ENCODE results near the gene CRLF1. TPM values are rescaled to one million over a fixed set of nuclear protein-coding genes. Genes with fewer than 3 reads are reported as not detected.

Gene CRLF1
- polyA plus RNA-seq, 2 of the 4 experiments (the other 2 are of a cell fraction): 0.37 to 2.5 TPM

DNA sequence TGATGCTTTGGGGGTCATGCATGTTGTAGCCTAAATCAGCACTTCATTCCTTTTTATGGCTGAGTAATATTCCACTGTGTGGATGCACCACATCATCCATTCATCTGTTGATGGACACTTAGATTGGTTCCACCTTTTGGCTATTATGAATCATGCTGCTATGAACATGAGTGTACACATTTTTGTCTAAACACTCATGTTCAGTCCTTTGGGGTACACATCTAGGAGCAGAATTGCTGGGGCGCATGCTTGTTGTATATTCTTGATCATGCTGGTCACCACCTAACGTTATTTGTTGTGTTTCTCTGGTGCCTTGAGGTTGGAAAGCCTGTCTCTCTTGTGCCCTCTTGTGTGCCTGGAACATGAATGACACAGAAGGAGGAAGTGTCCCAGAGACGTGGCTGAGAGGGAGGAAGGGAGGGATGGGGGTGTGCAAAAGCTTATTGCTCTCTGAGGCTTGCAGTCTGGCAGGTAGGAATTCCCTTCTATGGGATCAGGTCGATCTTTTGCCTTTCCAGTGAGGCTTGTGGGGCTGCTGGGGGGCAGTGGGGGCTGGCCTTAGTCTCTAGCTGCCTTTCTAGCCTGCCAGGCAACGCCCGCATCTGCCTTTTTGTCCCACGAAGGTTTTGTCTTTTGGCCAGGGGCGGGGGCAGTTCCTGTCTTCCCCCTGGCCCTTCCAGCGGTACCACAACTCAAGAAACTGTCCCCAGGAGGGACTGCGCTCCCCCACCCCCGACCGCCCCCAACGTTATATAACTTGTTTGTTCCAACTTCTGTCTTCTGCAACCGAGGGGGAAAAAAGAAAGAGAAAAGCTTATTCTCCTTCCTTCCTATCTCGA lies 37.8 kb upstream of the CRLF1 start:
- POLR2A ChIA-PET: no interaction called here
- no peak for ATAC-seq
- H3K4me2 ChIP-seq: no peak overlapping the region

DNA sequence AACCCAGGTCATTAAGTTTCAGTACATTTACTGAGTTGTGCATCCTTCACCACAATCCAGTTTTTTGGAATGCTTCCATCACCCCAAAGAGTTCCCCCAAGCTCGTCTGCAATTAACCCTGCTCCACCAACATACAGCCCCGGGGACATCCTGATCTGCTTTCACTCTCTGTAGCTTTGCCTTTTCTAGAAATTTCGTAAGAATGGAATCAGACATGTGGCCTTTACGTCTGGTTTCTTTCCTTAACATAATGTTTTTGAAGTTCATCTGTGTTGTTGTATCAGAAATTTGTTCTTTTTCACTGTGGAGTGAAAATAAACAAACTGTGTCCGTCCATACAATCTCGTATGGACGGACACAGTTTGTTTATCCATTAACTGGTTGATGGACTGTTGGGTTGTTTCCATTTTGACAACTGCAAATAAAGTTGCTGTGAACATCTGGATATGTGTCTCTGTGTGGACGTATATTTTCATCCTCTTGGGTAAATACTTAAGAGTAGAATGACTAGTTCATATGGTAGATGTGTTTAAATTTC lies 33.2 kb upstream of the CRLF1 start:
- no peak overlapping the region for H3K4me2 ChIP-seq
- no peak for ATAC-seq
- POLR2A ChIA-PET: interaction anchor here (0.7 kb wide), 1 partner anchor 63 kb away, joined by 3 read pairs; no protein-coding TSS in a partner anchor
- DNase-seq (ENCODE audit: low read depth in 1 of 2, low spot score in 1 of 2): no peak
- CTCF ChIA-PET: interaction anchor here (1.2 to 2.1 kb wide), 3 partner anchors 23 to 207 kb away, joined by 3 to 12 read pairs (median 3); no protein-coding TSS in a partner anchor
- H3K9me3 ChIP-seq: no peaks in the 10 kb centered on the region
- no peak overlapping the region for H3K4me3 ChIP-seq
- peaks cover 10% of the 10 kb centered on the region; the same call in 1 of the 3 replicates for H3K4me1 ChIP-seq
- 81% methylated on average over 8 of the region's 8 CpGs for WGBS (ENCODE audit: missing lambda C conversion rate)
- no peak for FAIRE-seq
- TF ChIP-seq ZSCAN20 (CRISPR knock-in tag; IDR thresholded peaks at IDR 0.05) (no peak), FOSB (CRISPR knock-in tag; IDR thresholded peaks at IDR 0.05) (no peak), EP300 (IDR thresholded peaks at IDR 0.05) (no peak), TP53 (CRISPR knock-in tag; IDR thresholded peaks at IDR 0.05) (no peak), FOSL2 (IDR thresholded peaks at IDR 0.05) (no peak), FOSL2 (CRISPR knock-in tag; IDR thresholded peaks at IDR 0.05) (no peak), RFX5 (IDR thresholded peaks at IDR 0.05) (no peak), MYC (IDR thresholded peaks at IDR 0.05; ENCODE audit: borderline replicate concordance, low read length) (no peak), EHMT2 (IDR thresholded peaks at IDR 0.05; ENCODE audit: low read depth) (no peak), NFE2L2 (conservative IDR thresholded peaks at IDR 0.05; ENCODE audit: low read length) (no peak), ZNF302 (CRISPR knock-in tag; IDR thresholded peaks at IDR 0.05) (no peak), NPAS2 (CRISPR knock-in tag; IDR thresholded peaks at IDR 0.05; ENCODE audit: borderline replicate concordance) (no peak), CHD2 (IDR thresholded peaks at IDR 0.05; ENCODE audit: low read length, partially characterized antibody) (no peak), CBX8 (IDR thresholded peaks at IDR 0.05) (no peak), ZC3H11A (IDR thresholded peaks at IDR 0.05) (no peak), HOXB13 (CRISPR knock-in tag; IDR thresholded peaks at IDR 0.05; ENCODE audit: low read depth) (no peak), HOXA7 (CRISPR knock-in tag; IDR thresholded peaks at IDR 0.05) (no peak), FOXS1 (CRISPR knock-in tag; IDR thresholded peaks at IDR 0.05) (no peak)
- TF ChIP-seq, protein P1, sequence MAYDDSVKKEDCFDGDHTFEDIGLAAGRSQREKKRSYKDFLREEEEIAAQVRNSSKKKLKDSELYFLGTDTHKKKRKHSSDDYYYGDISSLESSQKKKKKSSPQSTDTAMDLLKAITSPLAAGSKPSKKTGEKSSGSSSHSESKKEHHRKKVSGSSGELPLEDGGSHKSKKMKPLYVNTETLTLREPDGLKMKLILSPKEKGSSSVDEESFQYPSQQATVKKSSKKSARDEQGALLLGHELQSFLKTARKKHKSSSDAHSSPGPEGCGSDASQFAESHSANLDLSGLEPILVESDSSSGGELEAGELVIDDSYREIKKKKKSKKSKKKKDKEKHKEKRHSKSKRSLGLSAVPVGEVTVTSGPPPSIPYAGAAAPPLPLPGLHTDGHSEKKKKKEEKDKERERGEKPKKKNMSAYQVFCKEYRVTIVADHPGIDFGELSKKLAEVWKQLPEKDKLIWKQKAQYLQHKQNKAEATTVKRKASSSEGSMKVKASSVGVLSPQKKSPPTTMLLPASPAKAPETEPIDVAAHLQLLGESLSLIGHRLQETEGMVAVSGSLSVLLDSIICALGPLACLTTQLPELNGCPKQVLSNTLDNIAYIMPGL (CRISPR knock-in tag; IDR thresholded peaks at IDR 0.05; ENCODE audit: borderline replicate concordance): no peak
- TF ChIP-seq, protein P2, sequence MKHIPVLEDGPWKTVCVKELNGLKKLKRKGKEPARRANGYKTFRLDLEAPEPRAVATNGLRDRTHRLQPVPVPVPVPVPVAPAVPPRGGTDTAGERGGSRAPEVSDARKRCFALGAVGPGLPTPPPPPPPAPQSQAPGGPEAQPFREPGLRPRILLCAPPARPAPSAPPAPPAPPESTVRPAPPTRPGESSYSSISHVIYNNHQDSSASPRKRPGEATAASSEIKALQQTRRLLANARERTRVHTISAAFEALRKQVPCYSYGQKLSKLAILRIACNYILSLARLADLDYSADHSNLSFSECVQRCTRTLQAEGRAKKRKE (CRISPR knock-in tag; IDR thresholded peaks at IDR 0.05; ENCODE audit: low read depth): no peak
- TF ChIP-seq, protein P3, sequence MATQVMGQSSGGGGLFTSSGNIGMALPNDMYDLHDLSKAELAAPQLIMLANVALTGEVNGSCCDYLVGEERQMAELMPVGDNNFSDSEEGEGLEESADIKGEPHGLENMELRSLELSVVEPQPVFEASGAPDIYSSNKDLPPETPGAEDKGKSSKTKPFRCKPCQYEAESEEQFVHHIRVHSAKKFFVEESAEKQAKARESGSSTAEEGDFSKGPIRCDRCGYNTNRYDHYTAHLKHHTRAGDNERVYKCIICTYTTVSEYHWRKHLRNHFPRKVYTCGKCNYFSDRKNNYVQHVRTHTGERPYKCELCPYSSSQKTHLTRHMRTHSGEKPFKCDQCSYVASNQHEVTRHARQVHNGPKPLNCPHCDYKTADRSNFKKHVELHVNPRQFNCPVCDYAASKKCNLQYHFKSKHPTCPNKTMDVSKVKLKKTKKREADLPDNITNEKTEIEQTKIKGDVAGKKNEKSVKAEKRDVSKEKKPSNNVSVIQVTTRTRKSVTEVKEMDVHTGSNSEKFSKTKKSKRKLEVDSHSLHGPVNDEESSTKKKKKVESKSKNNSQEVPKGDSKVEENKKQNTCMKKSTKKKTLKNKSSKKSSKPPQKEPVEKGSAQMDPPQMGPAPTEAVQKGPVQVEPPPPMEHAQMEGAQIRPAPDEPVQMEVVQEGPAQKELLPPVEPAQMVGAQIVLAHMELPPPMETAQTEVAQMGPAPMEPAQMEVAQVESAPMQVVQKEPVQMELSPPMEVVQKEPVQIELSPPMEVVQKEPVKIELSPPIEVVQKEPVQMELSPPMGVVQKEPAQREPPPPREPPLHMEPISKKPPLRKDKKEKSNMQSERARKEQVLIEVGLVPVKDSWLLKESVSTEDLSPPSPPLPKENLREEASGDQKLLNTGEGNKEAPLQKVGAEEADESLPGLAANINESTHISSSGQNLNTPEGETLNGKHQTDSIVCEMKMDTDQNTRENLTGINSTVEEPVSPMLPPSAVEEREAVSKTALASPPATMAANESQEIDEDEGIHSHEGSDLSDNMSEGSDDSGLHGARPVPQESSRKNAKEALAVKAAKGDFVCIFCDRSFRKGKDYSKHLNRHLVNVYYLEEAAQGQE (IDR thresholded peaks at IDR 0.05): no peak
- H3K27ac ChIP-seq: no peak overlapping the region

More for the DNA sequence above, 37.8 kb upstream of the CRLF1 start:
- no peak for DNase-seq (ENCODE audit: low read depth in 1 of 2, low spot score in 1 of 2)
- H3K9me3 ChIP-seq: no peaks in the 10 kb centered on the region
- FAIRE-seq: no peak
- H3K4me3 ChIP-seq: no peak overlapping the region
- no peaks in the 10 kb centered on the region for H3K4me1 ChIP-seq
- CTCF ChIA-PET: interaction anchor here (1.3 kb wide), 1 partner anchor 55 kb away, joined by 3 read pairs; no protein-coding TSS in a partner anchor
- no peak overlapping the region for H3K27ac ChIP-seq
- WGBS (ENCODE audit: missing lambda C conversion rate): 79% methylated on average over 15 of the region's 15 CpGs
- TF ChIP-seq TP53 (CRISPR knock-in tag; IDR thresholded peaks at IDR 0.05) (no peak), ZFP36 (IDR thresholded peaks at IDR 0.05; ENCODE audit: borderline replicate concordance, partially characterized antibody) (no peak), HEYL (CRISPR knock-in tag; IDR thresholded peaks at IDR 0.05) (no peak), EHF (CRISPR knock-in tag; IDR thresholded peaks at IDR 0.05) (no peak)
